PC-9 (cell line): ENCODE data around the gene PNMA6E.

Experiments used
- CTCF ChIP-seq: fragments of 200-600 bp; sonication (generic); conservative IDR thresholded peaks from 2 replicates; pipeline ENCODE4 v1.6.1; 2017; ENCODE audit warnings: mixed run types, antibody characterized with exemption, mild to moderate bottlenecking, moderate library complexity
- EZH2 ChIP-seq: fragments of 200-600 bp; sonication (generic); IDR thresholded peaks from 2 replicates; pipeline ENCODE4 v1.8.0; 2017; ENCODE audit warnings: antibody characterized with exemption, low read depth

- TF ChIP-seq CTCF (no peak), EZH2 (no peak)
Observed at GRCh38 chrX:153382563-153383482, 18.3 kb downstream of the PNMA6E start.
